Measurements from ENCODE around the gene ERFE. TPM values are rescaled to one million over a fixed set of nuclear protein-coding genes. Genes with fewer than 3 reads are reported as not detected.

The ERFE gene
- total and polyA plus RNA-seq, 2 of the 13 experiments (the other 11 are each of a cell fraction or from before 2014, with no cell fraction given) = 0.09 TPM; not detected in 1

GRCh38 chr2:238160206-238161129, 1.7 kb downstream of the ERFE start (continued):
- no peak for TF ChIP-seq BCL3 (CRISPR knock-in tag; IDR thresholded peaks at IDR 0.05)
- no peak for TF ChIP-seq ZFYVE20 (CRISPR knock-in tag; IDR thresholded peaks at IDR 0.05; ENCODE audit: borderline replicate concordance, low read depth)
- peak; percentile 51; the same call in 1 of the 2 replicates for TF ChIP-seq TARDBP (CRISPR knock-in tag; IDR thresholded peaks at IDR 0.05)
- peak; percentile 20; the same call in 1 of the 2 replicates for TF ChIP-seq SAP130 (CRISPR knock-in tag; IDR thresholded peaks at IDR 0.05; ENCODE audit: low read depth)
- TF ChIP-seq RAD51 (IDR thresholded peaks at IDR 0.05; ENCODE audit: borderline replicate concordance) = no peak
- TF ChIP-seq RORA (CRISPR knock-in tag; IDR thresholded peaks at IDR 0.05) = no peak
- 0 out of 2 replicates have a peak, but pooled peaks have one; percentile 41 for TF ChIP-seq ZNF230 (CRISPR knock-in tag; IDR thresholded peaks at IDR 0.05)
- 0 out of 2 replicates have a peak, but pooled peaks have one; percentile 27 for TF ChIP-seq DR1 (CRISPR knock-in tag; IDR thresholded peaks at IDR 0.05)
- peak; percentile 47; the same call in 1 of the 2 replicates for TF ChIP-seq GABPB1 (CRISPR knock-in tag; IDR thresholded peaks at IDR 0.05)
- no peak for TF ChIP-seq FOXA3 (CRISPR knock-in tag; IDR thresholded peaks at IDR 0.05)
- TF ChIP-seq CREBL2 (CRISPR knock-in tag; IDR thresholded peaks at IDR 0.05; ENCODE audit: borderline replicate concordance) = no peak
- no peak for TF ChIP-seq ZNF136 (CRISPR knock-in tag; IDR thresholded peaks at IDR 0.05; ENCODE audit: low read depth)
- TF ChIP-seq KDM6A (CRISPR knock-in tag; IDR thresholded peaks at IDR 0.05; ENCODE audit: low read depth) = no peak
- TF ChIP-seq ZNF580 (CRISPR knock-in tag; IDR thresholded peaks at IDR 0.05; ENCODE audit: borderline replicate concordance, low read depth) = 0 out of 2 replicates have a peak, but pooled peaks have one; percentile 25
- no peak for TF ChIP-seq GABPA (IDR thresholded peaks at IDR 0.05; ENCODE audit: low read depth, low read length)
- peak; percentile 13; the same call in 1 of the 2 replicates for TF ChIP-seq GABPA (CRISPR knock-in tag; IDR thresholded peaks at IDR 0.05; ENCODE audit: low read depth)
- TF ChIP-seq HMGA1 (CRISPR knock-in tag; conservative IDR thresholded peaks at IDR 0.05) = no peak
- TF ChIP-seq SMC3 (IDR thresholded peaks at IDR 0.05; ENCODE audit: low read length) = peak; percentile 20; the same call in 1 of the 2 replicates
- no peak for TF ChIP-seq ZMAT5 (CRISPR knock-in tag; IDR thresholded peaks at IDR 0.05; ENCODE audit: borderline replicate concordance, low read depth)
- TF ChIP-seq HES4 (CRISPR knock-in tag; IDR thresholded peaks at IDR 0.05; ENCODE audit: borderline replicate concordance) = no peak
- TF ChIP-seq MAFK (conservative IDR thresholded peaks at IDR 0.05 in 1 of 2, IDR thresholded peaks at IDR 0.05 in 1 of 2; ENCODE audit: low read length in 2 of 2) = peak; percentile 16 to 44; a peak in 1 of 4 replicates
- peak; percentile 60; the same call in 1 of the 2 replicates for TF ChIP-seq ARNT2 (CRISPR knock-in tag; IDR thresholded peaks at IDR 0.05; ENCODE audit: low read depth)
- 0 out of 2 replicates have a peak, but pooled peaks have one; percentile 58 for TF ChIP-seq ZNF674 (CRISPR knock-in tag; IDR thresholded peaks at IDR 0.05; ENCODE audit: low read depth)
- peak; percentile 29; the same call in 1 of the 2 replicates for TF ChIP-seq EED (CRISPR knock-in tag; IDR thresholded peaks at IDR 0.05)
- TF ChIP-seq ZNF773 (CRISPR knock-in tag; IDR thresholded peaks at IDR 0.05; ENCODE audit: borderline replicate concordance) = 0 out of 2 replicates have a peak, but pooled peaks have one; percentile 63
- TF ChIP-seq ZBTB7B (CRISPR knock-in tag; IDR thresholded peaks at IDR 0.05) = peak; percentile 86
- 0 out of 2 replicates have a peak, but pooled peaks have one; percentile 55 for TF ChIP-seq ATF7-NPFF (CRISPR knock-in tag; IDR thresholded peaks at IDR 0.05; ENCODE audit: low read depth)
- 0 out of 2 replicates have a peak, but pooled peaks have one; percentile 25 for TF ChIP-seq ISL2 (CRISPR knock-in tag; IDR thresholded peaks at IDR 0.05)
- peak; percentile 77; the same call in 1 of the 2 replicates for TF ChIP-seq CHCHD3 (CRISPR knock-in tag; IDR thresholded peaks at IDR 0.05)

Measured in HepG2 (cell line).